HG02885 (cell line): ENCODE data around the gene ZNRF3.

Experiments
- ATAC-seq: cut with Tn5 transposase; IDR thresholded peaks from one replicate; pipeline ENCODE4 v1.9.1; 2021; ENCODE audit warnings: mild to moderate bottlenecking; ENCODE audit not compliant: unreplicated experiment, poor library complexity

The ZNRF3 gene

GRCh38 chr22:28949788-28950187 lies 66.4 kb downstream of the ZNRF3 start:
- ATAC-seq: no peak

DNA sequence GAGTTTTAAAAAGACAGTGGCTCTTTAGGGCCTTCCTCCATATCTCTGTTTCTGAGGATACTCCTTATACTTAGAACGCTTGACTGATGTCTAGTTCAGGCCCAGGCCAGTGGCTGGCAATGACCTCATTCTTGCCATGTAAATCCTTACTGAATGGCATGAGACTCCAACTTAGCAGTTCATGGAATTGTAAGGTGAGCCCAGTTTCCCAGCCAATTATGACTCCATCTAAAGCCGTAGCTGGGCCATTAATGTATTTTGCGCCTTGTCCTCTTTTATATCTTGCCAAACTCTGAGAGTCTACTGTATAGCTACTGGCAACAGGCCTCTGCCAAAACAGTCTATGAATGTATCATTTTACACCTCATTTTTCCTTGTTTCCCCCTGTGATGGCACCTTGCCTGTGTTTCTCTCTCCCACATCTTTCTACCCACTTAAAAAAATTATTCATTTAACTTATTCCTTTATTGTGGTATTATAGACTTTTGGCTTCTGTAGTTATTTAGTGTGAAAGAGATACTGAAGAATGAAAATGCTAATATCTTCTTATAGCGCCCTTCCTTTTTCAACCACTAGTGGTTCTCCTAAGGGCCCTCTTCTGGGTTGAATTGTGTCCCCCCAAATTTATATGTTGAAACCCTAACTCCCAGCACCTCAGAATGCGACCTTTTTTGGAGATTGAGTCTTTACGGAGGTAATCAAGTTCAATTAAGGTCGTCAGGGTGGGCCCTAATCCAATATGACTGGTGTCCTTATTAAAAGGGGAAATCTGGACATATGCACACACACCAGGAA lies 67.4 kb downstream of the ZNRF3 start:
- no peak for ATAC-seq

GRCh38 chr22:28951530-28951929 lies 68.2 kb downstream of the ZNRF3 start:
- ATAC-seq: no peak

DNA sequence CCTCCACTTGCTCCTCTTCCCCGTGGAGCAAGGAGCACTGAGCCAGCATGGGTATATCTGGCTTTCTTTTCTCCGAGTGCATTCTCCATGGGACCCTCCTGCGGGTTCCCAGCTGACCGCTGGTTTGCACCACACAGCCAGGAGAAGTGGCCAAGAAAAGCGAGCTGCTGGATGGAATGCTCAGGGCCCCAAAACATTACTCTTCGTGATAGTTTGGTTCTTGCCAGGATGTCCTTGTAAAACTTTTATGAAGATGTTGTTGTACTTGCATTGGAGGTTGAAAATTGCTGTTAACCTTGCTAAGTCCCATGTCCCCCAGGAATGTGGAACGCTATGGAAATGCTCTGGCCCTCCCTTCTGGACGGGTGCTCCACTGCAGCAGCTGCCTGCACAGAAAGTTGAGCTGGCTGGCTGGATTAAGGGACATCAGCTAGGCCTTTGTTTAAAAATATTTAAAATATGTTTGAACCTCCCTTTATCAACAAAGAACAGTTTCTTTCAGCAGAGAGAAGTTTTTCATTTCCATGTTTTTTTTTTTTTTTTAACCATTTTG lies 68.7 kb downstream of the ZNRF3 start:
- no peak for ATAC-seq

DNA sequence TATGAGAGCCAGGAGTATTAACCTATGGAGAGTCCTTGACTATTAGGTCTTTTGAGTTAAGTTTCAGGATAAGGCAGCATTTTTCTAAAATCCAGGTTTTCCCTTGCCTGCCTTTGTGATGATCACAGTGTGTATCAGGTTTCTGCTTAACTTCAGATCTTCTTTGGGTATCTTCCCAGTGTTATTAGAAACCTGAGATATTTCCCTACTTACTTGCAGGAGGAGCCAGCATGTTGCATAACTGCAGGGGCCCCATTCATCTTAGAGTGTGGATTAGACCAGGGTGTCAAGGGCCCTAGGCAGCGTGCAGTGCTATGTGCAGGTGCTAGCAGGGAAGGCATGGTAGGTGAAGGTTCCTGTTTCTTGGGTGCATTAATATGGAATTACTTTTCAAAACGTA lies 69.5 kb downstream of the ZNRF3 start:
- no peak for ATAC-seq

DNA sequence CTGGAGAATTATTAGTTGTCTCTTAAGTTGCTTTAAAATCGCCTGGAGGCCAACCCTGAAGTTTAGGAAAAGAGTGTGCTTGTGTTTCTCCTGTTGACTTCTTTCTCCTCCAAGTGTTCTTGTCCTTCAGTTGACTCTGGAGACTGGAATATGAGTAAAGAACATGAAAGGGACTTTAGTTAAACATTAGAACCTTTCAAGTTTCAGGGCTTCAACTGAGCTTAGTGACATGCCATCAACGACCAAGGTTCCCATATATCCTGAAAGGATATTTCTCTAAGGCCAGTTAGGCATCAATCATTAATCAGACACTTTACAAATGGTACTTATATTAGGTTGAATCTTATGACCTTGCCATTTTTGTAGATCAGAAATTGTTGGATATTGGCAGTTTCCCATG lies 70.0 kb downstream of the ZNRF3 start:
- ATAC-seq: no peak

GRCh38 chr22:28953976-28954880 lies 70.9 kb downstream of the ZNRF3 start:
- no peak for ATAC-seq

DNA sequence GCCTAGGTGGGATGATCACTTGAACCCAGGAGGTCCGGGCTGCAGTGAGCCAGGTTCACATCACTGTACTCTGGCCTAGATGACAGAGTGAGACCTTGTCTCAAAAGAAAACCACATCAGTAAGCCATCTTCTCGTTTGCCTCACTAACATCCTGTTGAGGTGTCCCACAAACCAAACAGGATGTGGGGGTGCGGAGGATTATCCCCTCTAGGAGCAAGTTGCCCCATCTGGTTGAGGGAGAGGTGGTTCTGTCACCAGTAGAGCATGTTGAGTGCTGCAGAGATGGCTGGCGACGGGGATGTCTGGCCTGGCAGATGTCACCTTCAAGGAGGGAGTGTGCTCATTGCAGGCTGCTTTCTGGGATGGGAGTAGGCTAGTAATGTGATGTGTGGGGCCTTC lies 72.4 kb downstream of the ZNRF3 start:
- no peak for ATAC-seq

DNA sequence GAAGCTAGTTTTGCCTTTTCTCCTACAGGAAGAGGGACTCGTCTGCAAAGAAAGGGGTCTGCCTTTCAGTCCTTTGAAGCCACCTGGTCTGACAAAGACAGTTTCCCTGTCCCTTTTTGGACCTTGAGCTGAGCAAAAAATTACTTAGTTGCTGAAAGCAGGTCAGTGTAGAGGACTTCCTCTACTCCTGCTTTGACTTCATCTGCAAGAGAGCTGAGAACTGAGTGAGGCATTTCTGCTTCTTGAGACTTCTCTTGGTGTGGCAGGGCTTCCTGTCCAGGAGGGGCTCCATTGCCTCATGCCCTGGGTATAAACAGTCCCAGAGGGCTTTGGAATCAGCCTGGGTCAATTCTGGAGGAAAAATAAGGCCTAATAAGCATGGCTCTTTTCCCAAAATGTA lies 73.1 kb downstream of the ZNRF3 start:
- no peak for ATAC-seq

DNA sequence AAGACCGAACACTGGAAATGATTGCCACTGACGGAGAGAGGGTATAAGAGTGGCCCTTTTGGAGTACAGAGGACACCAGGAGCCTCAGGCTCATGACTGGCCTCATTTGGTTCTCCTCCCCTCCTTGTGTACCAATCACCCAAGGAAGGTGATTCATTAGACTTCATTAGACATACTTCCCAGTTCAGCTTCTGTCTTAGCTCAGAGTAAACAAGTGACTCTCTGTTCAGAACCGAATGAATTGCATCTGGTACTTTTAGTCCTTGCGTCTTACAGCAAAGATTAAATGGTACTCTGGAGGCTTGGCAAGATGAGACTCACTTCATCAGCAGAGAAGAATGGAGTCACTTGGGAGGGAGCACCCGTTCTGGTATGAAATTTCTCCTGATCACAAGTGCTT lies 75.2 kb downstream of the ZNRF3 start:
- ATAC-seq: no peak

- no peak for ATAC-seq
These were observed 78.7 kb downstream of the ZNRF3 start for GRCh38 chr22:28962042-28962554.

DNA sequence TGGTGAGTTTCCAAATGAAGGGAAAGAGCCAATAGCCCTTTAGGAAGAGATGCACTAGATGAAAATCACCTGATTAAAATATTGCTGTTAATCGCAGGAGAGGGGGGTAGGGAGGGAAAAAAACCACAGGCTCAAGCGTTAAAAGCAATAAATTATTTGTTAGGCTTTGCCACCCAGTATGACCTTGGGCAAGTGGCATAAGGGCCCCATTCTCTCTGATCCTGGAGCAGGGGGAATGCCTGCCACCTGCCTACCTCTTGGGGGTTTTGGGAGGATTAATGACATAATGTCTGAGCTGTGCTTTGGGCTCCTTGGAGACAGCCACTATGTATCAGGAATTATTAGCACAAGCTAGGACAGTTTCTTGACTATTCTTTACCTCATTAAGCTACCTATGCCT lies 80.0 kb downstream of the ZNRF3 start:
- ATAC-seq: no peak

DNA sequence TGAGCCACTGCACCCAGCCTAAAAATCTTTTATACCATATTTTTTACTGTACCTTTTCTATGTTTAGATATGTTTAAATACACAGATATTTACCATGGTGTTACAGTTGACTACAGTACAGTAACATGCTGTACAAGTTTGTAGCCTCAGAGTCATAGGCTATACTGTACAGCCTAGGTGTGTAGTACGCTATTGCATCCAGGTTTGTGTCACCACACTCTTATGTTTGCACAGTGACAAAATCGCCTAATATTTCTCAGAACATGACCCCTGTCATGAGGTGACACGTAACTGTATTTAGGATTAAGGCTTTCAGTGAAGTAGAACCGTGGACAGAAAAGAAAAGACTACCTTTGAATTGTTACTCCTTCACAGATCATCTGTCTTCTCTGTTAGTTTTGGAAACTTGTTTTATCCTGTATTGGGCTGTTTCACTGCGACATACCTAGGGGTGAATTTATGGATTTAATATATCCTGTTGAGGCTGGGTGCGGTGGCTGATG lies 83.8 kb downstream of the ZNRF3 start:
- ATAC-seq: no peak

- no peak for ATAC-seq
These were observed 84.6 kb downstream of the ZNRF3 start for GRCh38 chr22:28967969-28968368.

- no peak for ATAC-seq
These were observed 86.2 kb downstream of the ZNRF3 start for GRCh38 chr22:28969401-28970168.

- ATAC-seq: no peak
These were observed 90.0 kb downstream of the ZNRF3 start for GRCh38 chr22:28973352-28973751.

- no peak for ATAC-seq
These were observed 93.7 kb downstream of the ZNRF3 start for GRCh38 chr22:28977060-28977459.

DNA sequence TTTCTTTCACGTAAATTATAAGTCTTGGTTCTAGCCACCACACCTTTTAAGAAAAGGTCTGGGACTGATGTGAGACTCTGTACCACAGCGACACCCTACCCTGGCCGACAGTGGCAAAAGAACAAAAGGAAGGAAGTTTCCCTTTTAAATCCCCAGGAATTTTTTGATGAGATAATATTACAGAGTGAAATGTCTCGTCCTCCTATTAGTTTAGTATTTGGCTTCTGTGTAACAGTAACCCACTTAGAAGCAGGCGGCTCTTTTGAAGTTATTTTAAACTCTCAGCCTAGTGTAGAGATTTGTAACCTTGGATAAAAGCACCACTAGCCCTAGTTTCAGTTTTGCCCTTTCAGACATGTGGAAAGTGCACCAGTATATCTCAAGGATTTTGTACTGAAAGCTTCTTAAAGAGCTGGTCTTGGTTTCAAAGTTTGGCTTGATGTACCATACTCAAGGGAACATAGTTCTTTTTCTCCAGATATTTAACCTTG lies 94.2 kb downstream of the ZNRF3 start:
- ATAC-seq: no peak

DNA sequence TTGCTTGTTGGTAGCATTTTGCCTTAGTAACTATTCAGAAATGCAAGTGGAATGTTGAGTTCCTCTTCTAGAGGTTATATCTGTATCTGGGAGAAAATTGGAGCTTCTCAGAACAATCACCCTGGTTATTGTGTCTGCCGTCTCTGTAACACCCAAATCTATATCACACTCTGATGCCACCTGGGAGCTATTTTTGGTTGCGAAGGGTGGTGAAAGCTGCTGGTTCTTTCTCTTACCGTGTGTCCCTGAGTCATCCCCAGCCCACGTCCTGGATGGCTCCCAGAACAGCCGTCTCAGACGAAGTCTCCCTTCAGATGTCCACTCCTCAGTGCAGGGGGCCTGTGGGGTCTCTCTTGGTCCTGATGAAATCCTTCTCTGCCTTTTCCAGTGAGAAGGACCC lies 94.8 kb downstream of the ZNRF3 start:
- ATAC-seq: no peak
